GM21723 (cell line): ENCODE measurements around the gene CSRNP2.
"Not testable (repeated sequence)": the region's sequence is repeated elsewhere in the genome, so short reads cannot be mapped to it uniquely, and the experiment has no call there.

Experiments
- ATAC-seq: cut with Tn5 transposase; IDR thresholded peaks from one replicate; pipeline ENCODE4 v1.9.1; 2021; ENCODE audit warnings: mild to moderate bottlenecking, moderate library complexity; ENCODE audit not compliant: unreplicated experiment

CSRNP2 gene

DNA sequence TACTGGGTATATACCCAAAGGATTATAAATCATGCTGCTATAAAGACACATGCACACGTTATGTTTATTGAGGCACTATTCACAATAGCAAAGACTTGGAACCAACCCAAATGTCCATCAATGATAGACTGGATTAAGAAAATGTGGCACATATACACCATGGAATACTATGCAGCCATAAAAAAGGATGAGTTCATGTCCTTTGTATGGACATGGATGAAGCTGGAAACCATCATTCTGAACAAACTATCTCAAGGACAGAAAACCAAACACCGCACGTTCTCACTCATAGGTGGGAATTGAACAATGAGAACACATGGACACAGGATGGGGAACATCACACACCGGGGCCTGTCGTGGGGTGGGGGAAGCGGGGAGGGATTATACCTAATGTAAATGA, 4.5 kb downstream of the CSRNP2 start:
- ATAC-seq, result not testable (repeated sequence)

DNA sequence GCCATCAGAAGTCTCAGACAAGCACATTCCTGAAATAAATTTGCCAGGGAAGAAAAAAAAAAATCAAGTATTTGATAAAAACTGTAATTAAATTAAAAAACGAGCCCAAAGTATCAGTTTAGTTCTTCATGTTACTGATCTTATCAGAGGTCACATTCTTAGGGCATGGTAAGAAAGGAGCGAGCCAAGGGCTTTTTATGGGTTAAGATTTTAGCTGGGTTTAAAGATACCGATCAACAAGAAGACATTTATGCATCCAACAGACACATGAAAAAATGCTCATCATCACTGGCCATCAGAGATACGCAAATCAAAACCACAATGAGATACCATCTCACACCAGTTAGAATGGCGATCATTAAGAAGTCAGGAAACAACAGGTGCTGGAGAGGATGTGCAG, 5.0 kb downstream of the CSRNP2 start:
- ATAC-seq, result not testable (repeated sequence)

DNA sequence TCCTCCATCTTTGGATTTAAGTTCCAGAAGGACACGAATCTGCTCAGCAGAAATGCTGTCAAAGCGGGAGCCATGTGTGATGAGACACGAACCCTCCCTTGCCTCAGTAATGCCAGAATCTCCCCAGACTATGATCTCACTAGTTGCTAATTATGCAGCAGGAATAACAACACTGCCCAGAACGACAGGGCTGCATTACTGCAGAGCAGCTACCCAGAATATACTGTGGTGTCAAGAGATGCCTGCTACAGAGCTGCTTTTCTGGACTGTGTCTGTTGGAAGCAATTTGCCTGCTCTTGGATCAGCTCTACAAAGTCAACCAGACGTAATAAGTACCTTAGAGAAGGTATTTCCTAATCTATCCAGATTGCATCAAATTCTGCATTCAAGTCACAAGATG, 5.5 kb downstream of the CSRNP2 start:
- ATAC-seq, result no peak

DNA sequence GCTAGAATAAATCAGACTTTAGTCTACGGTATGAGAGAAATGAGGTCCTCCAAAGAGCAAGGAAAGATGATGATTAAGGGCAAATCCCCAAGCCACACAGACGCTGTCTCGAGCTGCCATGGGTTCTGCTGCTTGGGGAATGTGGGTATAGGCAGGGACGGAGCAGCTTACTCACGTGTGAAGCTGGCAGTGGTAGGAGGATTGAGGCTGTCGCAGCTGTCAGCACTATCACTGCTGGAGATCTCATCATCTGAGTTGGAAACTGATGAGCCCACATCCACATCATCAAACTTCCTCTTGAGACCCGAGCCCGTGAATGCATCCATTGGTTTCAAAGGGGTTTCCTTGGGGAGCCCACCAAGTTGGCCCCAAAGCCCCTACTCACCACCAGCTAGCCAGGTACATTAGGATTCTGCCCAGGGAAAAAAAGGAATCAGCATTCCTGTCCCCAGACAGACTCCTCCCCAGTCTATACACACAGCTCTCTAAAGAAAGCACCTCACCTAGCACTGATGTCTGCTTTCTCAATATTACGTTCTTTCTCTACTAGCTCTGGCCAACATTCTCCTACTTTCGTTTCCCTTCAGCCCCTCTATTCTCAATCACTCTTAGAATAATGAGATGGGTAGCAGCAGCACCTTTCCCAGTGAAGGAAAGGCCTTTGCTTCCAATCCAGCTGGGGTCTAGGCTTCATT, 7.0 kb downstream of the CSRNP2 start:
- no peak for ATAC-seq

DNA sequence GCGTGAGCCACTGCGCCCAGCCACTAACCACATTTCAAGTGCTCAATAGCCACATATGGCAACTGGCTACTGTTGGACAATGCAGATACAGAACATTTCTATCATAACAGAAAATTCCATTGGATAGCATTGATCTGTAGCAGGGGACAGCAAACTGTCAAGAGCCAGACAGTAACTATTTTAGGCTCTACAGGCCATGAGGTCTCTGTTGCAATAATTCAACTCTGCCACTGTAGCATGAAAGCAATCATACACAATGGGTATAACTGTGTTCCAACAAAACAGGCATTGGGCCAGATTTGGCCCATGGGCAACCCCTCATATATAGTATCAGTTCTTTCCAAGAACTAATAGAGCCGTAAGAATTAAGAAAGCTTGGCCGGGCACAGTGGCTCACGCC, 8.0 kb downstream of the CSRNP2 start:
- ATAC-seq, result no peak

DNA sequence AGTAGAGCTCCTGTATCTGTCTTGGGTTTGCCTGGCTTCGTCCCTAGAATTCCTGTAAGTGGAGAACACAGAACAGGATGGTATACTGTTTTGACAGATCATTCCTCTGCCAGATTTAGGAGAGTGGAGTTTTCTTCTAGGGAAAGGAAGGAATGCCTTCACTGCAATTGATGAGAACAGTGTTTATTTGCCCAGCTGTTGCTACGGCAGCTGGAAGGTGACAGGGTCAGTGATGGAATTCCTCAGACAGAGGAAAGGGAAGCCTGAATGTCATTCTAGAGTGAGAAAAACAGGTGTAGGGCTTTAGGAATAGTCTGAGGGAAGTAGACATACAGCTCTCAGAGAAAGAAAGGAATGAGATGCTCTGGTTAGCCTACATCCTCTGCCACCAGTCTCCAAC, 11.7 kb downstream of the CSRNP2 start:
- no peak for ATAC-seq

DNA sequence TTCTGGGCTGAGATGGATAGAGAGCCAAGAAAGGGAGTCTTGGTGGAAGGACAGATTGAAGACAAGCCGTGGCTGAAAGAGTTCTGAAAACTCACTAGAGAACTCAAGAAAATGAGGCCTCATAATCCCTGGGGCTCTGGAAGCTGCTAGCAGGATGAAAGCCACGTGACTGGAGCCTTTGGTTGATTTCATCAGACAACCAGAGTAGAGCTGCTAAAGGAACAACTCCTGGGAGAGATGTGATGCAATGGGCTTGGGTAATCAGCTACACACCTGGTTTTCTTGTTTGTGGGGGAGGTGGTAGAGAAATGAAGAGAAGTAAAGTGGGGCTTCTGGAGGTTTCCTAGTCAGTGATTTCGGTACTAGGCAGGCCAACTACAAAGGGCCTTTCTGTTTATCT, 13.4 kb downstream of the CSRNP2 start:
- ATAC-seq, result no peak

DNA sequence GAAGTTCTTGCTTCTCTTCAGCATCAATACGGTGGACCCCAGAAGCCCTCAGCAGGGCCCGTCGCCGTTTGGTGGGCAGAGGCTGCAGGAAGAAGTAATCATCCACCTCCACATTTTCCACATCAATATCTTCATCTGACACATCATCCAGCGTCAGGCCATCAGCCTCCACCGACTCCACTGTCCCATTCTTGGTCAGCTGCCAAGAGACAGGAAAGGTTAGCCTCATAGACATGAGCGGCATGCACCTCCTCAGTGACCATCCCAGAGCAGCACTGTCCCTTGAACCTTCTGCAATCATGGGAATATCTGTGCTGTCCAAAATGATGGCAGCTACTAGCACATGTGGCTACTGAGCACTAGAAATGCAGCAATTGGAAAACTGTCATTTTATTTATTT, 15.6 kb downstream of the CSRNP2 start:
- no peak for ATAC-seq

DNA sequence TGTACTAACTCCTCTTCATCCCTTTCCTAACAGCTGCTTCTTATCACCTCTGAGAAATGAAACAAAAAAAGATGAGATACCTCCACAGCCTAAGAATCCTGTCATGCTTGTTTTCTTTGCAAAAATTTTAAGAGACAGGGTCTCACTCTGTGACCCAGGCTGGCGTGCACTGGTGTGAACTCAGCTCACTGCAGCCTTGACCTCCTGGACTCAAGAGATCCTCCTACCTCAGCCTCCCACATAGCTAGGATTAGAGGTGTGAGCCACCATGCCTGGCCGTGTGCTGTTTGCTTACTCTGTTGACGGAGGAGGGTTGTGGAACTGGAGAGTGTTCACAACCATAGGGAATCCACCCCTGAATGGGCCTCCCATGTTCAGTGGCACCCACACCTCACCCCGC, 16.2 kb downstream of the CSRNP2 start:
- no peak for ATAC-seq

DNA sequence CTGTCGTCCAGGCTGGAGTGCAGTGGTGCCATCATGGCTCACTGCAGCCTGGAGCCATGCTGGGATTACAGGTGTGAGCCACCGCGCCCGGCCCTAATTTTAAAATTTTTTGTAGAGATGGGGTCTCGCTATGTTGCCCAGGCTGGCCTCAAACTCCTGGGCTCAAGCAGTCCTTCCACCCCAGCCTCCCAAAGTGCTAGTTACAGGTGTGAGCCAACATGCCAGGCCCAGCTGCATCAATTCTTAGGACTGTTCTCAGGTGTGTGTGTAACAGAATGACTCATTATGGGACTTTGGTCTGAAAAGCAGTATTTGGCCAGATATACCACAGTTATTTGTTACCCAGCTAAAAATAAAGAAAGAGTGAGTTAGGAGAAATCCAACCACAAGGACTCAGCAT, 17.9 kb downstream of the CSRNP2 start:
- ATAC-seq, result no peak

DNA sequence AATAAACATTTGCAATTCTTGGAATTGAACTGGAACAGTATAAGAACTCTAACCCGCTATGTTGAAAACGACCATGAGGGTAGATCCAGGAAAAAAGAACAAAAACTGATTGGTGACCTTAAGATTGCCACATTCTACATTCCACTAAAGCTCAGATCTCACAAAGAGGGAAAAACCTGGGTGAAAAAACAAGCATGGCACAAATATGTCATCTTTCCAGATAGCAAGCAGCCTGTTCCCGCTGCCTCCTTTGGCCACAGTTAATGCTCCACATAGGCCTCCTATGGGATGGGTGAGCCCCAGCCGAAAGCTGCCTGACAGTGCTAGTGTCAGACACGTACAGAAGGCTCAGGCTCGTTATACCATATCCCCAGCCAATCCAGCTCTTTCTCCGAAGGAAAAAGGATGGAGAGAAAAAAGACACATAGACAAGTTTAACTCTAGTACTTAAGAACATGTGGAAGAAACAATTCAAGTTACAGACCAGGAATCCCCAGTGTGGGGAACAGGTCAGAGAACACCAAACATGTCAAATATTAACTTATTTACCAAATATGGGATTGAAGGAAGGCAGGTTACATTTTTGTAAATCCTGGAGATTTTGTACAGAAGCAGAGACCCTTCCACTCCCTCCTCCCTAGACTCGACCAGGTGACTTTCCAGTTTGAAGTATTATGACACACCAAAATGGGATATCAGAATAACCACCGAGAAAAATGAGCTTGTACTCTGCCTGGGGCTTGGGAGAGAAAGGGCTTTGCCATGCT, 20.6 kb downstream of the CSRNP2 start:
- ATAC-seq, result no peak

DNA sequence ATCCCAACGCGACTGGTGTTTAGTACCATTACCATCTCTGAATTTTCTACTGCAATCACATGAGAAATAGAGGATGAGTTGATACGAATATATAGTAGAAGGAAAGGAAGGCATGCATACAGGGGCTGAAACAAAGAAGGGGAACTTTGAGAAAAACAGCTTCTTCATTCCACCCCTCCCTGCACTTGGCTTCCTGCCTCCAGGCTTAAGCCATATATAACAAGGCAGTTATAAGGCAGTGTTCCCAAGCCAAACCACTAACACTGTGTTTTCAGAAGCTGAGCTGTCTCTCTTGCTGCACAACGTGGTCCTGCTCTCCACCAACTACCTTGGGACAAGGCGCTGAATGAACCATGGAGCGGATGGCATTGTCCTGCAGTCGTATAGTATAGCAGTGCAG, 24.3 kb downstream of the CSRNP2 start:
- ATAC-seq, result no peak

DNA sequence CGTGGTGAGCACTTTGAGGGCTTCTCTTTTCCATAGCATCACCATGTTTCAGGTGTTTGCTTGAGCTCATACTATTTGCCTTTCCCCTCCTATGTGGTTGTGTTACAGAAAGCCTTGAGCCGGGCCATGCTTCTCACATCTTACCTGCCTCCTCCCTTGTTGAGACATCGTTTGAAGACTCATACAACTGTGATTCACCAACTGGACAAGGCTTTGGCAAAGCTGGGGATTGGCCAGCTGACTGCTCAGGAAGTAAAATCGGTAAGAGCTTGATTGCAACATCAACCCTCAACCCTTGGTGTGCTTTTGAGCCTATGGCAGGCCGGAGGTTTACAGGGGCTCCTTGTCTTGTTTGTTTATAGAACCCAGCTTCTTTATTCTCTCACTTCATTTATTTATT, 27.2 kb downstream of the CSRNP2 start:
- no peak for ATAC-seq

DNA sequence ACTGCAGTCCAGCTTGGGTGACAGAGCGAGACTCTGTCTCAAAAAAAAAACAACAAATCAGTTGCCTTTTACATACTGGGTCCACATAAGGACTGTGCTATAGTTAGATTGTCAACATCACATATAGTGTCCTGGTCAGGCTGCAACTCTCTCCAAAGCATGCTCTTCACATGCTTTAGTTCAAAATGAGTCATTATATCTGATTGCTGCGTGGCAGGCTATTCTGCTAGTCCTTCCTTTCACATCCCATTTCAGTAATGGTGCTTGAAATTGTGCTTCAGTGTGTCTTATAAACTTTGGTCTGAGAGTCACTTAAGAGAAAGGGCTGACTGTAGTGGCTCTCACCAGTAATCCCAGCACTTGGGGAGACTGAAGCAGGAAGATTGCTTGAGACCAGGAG, 28.3 kb downstream of the CSRNP2 start:
- ATAC-seq, result no peak

DNA sequence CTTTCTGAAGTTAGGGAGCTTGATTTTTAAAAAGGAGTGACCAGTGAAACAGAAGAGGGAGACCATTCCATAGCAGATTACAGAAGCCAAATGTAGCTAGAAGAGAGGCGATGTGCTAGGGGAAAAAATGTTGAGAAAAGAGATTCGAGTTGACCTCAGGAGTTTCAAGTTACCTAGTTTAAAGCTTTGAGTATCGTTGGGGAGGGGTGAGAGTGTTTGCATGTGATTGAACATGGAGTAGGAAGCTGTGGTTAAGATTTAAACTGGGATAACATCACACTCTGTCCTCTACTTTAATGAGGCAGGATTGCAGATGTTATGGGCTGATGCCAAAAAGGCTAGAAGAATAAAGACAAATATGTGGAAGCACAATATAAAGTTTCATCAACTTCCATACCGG, 31.6 kb downstream of the CSRNP2 start:
- ATAC-seq, result no peak

DNA sequence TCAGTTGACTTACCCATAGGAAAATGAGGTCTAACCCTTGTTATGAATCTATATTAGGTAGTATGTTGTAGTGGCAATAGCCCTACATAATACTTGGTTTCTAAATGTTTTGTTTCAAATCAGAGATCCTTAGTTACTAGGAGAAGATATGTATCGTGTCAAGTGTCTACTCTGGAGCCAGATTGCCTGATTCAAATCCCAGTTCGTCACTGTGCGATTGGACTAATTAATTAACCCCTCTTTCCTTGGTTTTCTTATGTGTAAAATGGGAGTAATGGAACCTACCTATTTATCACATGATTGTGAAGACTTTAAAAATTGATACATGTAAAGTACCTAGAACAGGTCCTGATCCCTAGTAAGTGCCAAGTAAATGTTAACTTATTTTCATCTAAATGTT, 33.9 kb downstream of the CSRNP2 start:
- no peak for ATAC-seq

DNA sequence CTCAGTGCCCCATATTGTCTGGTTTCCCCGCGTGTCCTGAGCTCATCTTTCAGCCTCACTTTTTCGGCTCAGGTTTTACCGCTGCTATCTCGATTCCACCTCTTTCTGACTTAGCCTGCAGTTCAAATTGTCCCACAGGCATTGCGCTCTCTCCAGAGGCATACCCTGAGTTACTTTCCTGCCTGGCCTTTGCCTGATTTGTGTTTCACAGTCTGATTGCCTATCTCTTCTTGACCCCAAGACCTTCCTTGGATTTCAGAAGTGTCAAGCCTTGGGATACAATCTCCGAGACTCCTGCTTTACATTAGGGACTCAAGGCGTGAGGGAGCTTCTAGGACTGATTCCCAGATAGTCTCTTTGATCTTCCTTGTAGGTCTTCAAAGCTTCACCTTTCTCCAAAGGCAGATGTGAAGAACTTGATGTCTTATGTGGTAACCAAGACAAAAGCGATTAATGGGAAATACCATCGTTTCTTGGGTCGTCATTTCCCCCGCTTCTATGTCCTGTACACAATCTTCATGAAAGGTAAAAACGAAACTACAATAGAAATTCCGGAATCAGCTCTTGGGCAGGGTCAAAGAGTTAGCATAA, 34.6 kb downstream of the CSRNP2 start:
- no peak for ATAC-seq

DNA sequence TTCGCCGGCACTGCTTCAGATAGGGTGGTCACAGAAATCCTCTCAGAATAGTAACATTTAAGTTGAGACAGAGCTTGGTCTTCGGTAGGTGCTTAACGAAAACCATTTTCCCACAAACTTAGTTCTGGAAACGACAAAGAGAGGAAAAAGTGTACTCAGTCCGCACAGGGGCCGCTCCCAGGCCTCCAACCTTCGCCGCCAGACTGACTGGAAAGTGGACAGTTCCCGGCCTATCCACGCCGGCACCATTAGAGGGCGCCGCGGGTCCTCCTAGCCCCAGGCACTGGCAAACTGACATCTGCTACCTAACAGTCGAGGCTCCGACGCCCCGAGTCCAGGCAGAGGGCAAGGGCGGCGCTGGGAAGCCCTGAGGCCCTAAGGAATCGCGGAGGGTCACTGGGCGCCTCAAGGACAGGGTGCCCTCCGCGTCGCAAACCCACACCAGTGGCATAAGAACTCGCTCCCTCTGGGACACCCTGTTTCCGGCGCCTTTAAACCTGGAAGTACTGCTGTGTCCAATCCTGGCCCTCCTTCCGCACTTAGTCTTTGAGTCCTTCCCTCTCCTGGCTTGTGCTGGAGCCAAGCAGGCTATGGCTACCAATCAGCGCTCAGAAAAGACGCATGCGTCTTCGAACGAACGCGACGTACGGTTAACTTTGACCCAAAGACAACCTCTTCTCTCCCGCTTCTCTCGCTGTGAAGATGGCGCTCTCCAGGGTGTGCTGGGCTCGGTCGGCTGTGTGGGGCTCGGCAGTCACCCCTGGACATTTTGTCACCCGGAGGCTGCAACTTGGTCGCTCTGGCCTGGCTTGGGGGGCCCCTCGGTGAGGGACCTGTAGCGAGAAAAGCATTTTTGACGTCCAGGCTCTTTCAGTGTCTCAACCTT, 35.5 kb downstream of the CSRNP2 start, which contains the start of gene LETMD1:
LETMD1 (plus strand) TSS at position 673 of the 886 bp plus-strand sequence; CDS start at position 703, 30 bp downstream.
- peak; percentile 98 for ATAC-seq

DNA sequence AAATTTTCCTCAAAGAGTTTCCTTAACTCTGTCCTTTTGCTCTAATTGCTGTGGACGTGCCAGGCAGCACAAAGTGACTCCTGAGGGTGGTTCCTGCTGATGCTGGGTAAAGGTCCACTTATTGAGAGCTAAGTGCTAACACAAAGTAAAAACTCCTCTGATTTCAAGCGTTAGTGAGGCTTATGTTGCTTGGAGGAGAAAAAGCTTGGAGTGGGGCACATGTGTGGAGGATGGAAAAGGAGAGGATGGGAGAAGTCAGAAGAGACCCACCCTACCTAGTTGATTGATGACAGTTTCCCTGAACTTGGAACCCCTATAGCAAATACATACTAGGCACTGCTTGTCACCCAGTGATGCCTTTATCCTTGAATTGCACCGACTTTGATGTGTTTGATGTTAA, 47.1 kb downstream of the CSRNP2 start:
- no peak for ATAC-seq

DNA sequence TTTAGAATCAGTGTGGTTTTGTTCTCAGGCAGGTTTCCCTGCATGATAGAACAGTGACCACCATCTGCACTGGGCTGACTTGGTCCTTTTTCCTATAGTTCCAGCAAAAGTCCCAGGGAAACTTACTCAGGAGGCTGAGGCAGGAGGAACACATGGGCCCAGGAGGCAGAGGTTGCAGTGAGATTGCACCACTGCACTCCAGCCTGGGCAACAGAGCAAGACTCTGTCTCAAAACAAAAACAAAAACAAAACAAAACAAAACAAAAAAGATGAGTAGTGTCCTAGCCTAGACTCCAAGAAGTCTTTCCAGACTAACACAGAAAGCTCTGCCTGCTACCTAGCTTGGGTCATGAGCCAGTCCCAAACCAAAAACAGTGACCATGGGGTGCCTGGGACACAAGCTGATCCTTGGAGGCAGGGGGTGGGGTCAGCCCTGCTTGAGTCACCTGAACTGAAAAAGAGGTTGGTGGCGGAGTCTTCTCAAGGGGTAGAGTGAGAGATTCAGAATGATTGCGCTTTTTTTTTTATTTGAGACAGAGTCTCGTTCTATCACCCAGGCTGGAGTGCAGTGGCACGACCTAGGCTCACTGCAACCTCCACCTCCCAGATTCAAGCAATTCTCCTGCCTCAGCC, 49.8 kb downstream of the CSRNP2 start:
- ATAC-seq, result no peak

DNA sequence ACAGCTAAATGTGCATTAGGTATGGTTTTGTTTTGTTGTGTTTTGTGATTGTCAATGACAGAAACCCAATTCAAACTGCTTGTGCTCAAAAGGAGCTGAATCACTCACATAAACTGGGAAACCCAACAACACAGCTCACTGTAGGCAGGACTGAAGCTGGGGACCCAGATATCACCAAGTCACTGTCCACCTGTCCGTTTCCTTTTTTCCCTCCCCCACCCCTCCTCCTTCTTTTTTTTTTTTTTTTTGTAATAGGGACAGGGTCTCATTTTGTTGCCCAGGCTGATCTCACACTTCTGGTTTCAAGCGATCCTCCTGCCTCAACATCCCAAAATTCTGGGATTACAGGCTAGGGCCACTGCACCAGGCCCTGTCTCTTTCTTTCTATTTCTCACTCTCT, 50.3 kb downstream of the CSRNP2 start:
- no peak for ATAC-seq
